PC-9 (cell line): Measurements from ENCODE around the gene RMC1. TPM values are rescaled to one million over a fixed set of nuclear protein-coding genes. Genes with fewer than 3 reads are reported as not detected.

ENCODE experiments used
- BruUV-seq: library from RNA; stranded (reverse); fragments of 400-500 nt; replicated peaks from 2 replicates; lab custom pipeline; 2021; lab: Mats Ljungman, UMichigan
- CTCF ChIA-PET: fragments of 300-600 bp; sonication (Branson Sonifier 250); formaldehyde crosslinking; loops from one replicate; lab custom pipeline; 2022; ENCODE audit warnings: antibody characterized with exemption; lab: Charles Lee
- POLR2A ChIA-PET: fragments of 300-600 bp; sonication (Branson Sonifier 250); formaldehyde crosslinking; loops from one replicate; lab custom pipeline; 2022; ENCODE audit warnings: antibody characterized with exemption; ENCODE audit not compliant: unreplicated experiment; lab: Charles Lee
- DNase-seq, 2 experiments: peaks; one replicate each; pipeline versions ENCODE4 v3.0.0 to v3.0.0-alpha.2; 2015 to 2022; ENCODE audit warnings: mixed read lengths in 1 of 2
- H2AFZ ChIP-seq: fragments of 200-600 bp; sonication (generic); 2 replicates; pipeline ENCODE4 v1.8.1; 2017; ENCODE audit warnings: antibody characterized with exemption
- H3F3A ChIP-seq: fragments of 200-600 bp; sonication (generic); 2 replicates; pipeline ENCODE4 v1.8.1; 2017; ENCODE audit warnings: antibody characterized with exemption, mild to moderate bottlenecking, low read depth; ENCODE audit not compliant: insufficient read depth
- H3K27ac ChIP-seq: fragments of 200-600 bp; sonication (generic); 2 replicates; pipeline ENCODE4 v1.6.1; 2016; ENCODE audit warnings: mixed run types
- H3K27me3 ChIP-seq: fragments of 200-600 bp; sonication (generic); 2 replicates; pipeline ENCODE4 v1.6.1; 2016; ENCODE audit warnings: low read depth, mixed run types; ENCODE audit not compliant: insufficient read depth
- H3K36me3 ChIP-seq: fragments of 200-600 bp; sonication (generic); 2 replicates; pipeline ENCODE4 v1.6.1; 2016; ENCODE audit warnings: low read depth, mixed run types
- H3K4me1 ChIP-seq: fragments of 200-600 bp; sonication (generic); replicated peaks from 2 replicates; pipeline ENCODE4 v1.6.1; 2016; ENCODE audit warnings: mixed run types; ENCODE audit not compliant: insufficient read depth
- H3K4me2 ChIP-seq: fragments of 200-600 bp; sonication (generic); 2 replicates; pipeline ENCODE4 v1.6.1; 2017; ENCODE audit warnings: mixed run types
- H3K4me3 ChIP-seq: fragments of 200-600 bp; sonication (generic); 2 replicates; pipeline ENCODE4 v1.6.1; 2016; ENCODE audit warnings: mixed run types
- H3K79me2 ChIP-seq: fragments of 200-600 bp; sonication (generic); 2 replicates; pipeline ENCODE4 v1.6.1; 2017; ENCODE audit warnings: low read depth, mixed run types
- H3K9me2 ChIP-seq: fragments of 200-600 bp; sonication (generic); 2 replicates; pipeline ENCODE4 v1.8.1; 2017; ENCODE audit warnings: mild to moderate bottlenecking; ENCODE audit not compliant: insufficient read depth
- H3K9me3 ChIP-seq: fragments of 200-600 bp; sonication (generic); 2 replicates; pipeline ENCODE4 v1.8.1; 2016; ENCODE audit warnings: low read depth; ENCODE audit not compliant: insufficient read depth
- H4K20me1 ChIP-seq: fragments of 200-600 bp; sonication (generic); 2 replicates; pipeline ENCODE4 v1.8.1; 2017; ENCODE audit not compliant: insufficient read depth
- CTCF ChIP-seq: fragments of 200-600 bp; sonication (generic); conservative IDR thresholded peaks from 2 replicates; pipeline ENCODE4 v1.6.1; 2017; ENCODE audit warnings: mixed run types, antibody characterized with exemption, mild to moderate bottlenecking, moderate library complexity
- EZH2 ChIP-seq: fragments of 200-600 bp; sonication (generic); IDR thresholded peaks from 2 replicates; pipeline ENCODE4 v1.8.0; 2017; ENCODE audit warnings: antibody characterized with exemption, low read depth
- intact Hi-C: fragments of 100-400 bp; cut with micrococcal nuclease; formaldehyde crosslinking; loops from one replicate; pipeline ENCODE4 v1.10.0; 2022; ENCODE audit not compliant: unreplicated experiment
- total RNA-seq: library from RNA; stranded (reverse); gene quantifications from 2 replicates; pipeline ENCODE4 v1.2.3, GENCODE V29; 2021

The RMC1 gene
- total RNA-seq, 1 experiment from 2014 or later = 19.6 TPM

DNA sequence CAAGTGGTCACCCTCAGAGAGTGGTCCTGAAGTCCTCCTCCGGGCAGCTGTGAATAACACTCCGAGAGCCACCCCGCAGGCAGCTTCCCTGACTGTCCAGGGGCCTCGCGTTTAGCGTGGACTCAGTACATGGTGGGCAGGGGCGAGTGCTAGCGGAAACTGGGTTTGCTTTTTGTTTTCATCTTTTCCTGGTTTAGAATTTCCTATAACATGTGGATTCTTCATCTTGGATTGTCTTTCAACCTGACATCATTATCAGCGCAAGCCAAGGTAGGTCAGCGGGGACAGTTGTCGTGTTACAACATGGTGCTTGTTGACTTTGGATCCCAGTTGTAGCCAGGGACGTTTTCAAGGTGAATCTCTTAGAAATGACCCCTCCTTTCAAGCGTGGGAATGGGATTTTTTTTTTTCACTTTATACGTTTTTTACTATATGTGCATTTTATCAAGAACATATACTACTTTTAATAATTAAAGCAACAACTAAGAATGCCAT, 20.9 kb downstream of the RMC1 start:
- H2AFZ ChIP-seq = no peak overlapping the region
- H3K4me2 ChIP-seq = no peak overlapping the region
- no peaks in the 10 kb centered on the region for H4K20me1 ChIP-seq
- no peak overlapping the region for H3K4me3 ChIP-seq
- intact Hi-C loops = no loop called here
- peaks cover 7% of the 10 kb centered on the region for H3K4me1 ChIP-seq
- ChIA-PET POLR2A (no interaction called here), CTCF (no interaction called here)
- TF ChIP-seq CTCF = no peak
- no peak for TF ChIP-seq EZH2
- BruUV-seq = no TSS peak
- no peak overlapping the region for H3K27ac ChIP-seq
- H3K36me3 ChIP-seq = peaks cover 7% of the 10 kb centered on the region; the same call in 1 of the 2 replicates
- H3K9me3 ChIP-seq = no peaks in the 10 kb centered on the region
- DNase-seq = no peak
- no peaks in the 10 kb centered on the region for H3K79me2 ChIP-seq
- H3K9me2 ChIP-seq = no peaks in the 10 kb centered on the region
- no peaks in the 10 kb centered on the region for H3K27me3 ChIP-seq
- H3F3A ChIP-seq = peaks cover 10% of the 10 kb centered on the region

DNA sequence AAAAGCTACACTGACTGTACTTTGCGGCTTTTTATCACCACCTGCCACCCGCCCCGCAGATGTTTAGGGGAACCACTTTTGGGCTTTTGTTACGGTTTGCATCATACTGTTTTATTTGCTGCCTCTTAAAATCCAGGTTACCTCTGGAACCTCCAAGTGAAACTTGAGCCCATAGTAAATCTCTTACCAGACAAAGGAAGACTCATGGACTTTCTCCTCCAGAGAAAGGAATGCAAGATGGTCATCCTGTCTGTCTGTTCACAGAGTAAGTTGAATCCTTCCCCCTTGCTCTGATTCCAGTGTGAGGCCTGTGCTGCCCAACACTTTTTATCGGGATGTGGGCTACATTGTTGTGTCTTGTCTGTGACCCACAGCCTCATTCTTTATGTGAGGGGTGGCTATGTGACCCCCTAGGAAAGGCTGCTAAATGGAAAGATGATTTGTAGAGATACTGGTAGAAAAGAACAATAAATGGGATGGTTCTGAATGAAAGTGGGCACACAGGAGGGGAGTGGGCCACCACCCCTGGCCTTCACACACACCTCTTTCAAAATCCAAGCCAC, 23.3 kb downstream of the RMC1 start:
- H3K4me3 ChIP-seq = no peak overlapping the region
- no peak overlapping the region for H2AFZ ChIP-seq
- no peaks in the 10 kb centered on the region for H4K20me1 ChIP-seq
- POLR2A ChIA-PET = interaction anchor here (0.6 kb wide), 1 partner anchor 25 kb away, joined by 5 read pairs; no protein-coding TSS in a partner anchor
- no peak overlapping the region for H3K4me2 ChIP-seq
- H3K36me3 ChIP-seq = peaks cover 14% of the 10 kb centered on the region
- H3K27me3 ChIP-seq = no peaks in the 10 kb centered on the region
- DNase-seq = no peak
- H3K9me3 ChIP-seq = no peaks in the 10 kb centered on the region
- intact Hi-C loops = no loop called here
- no TSS peak for BruUV-seq
- H3K9me2 ChIP-seq = no peaks in the 10 kb centered on the region
- TF ChIP-seq CTCF (no peak), EZH2 (no peak)
- no peaks in the 10 kb centered on the region for H3K79me2 ChIP-seq
- H3K27ac ChIP-seq = no peak overlapping the region
- peaks cover 22% of the 10 kb centered on the region for H3K4me1 ChIP-seq
- CTCF ChIA-PET = interaction anchor here (0.7 kb wide), 1 partner anchor 15 kb away, joined by 5 read pairs; no protein-coding TSS in a partner anchor
- H3F3A ChIP-seq = peaks cover 22% of the 10 kb centered on the region

DNA sequence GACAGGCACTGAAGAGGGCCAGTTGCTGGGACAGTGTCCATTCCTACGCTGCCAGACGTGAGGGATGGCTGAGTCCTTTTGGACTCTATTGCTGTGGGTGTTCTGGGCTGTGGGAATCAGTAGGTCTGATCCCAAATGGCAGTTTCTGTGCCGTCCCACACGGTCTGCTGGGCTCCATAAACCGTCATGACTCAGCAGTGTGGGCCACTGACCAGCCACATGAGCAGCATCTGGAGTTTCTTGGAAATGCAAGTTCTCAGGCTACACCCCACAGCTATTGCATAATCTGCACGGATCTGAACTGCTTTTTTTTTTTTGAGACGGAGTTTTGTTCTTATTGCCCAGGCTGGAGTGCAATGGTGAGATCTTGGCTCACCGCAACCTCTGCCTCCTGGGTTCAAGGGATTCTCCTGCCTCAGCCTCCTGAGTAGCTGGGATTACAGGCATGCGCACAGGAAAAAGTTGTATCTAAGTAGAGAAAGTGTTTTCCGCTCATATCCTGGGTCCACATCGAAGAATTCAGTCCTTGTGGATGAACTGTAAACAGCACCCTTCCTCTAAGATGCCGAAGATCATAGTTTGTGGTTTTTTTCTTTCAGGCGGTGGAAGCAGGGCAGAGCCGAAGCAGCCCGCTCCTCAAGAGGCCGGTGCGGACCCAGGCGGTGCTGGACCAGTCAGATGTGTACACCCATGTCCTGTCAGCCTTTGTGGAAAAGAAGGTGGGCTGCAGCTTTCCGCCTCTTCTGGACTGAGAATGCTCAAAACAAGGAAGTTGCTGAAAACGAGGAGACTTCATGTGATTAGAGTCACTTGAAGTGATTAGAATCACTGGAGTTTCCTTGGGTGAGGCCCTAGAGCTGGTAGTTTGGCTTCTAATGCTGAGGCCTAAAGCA, 25.5 kb downstream of the RMC1 start:
- Histone ChIP-seq H4K20me1 (no peaks in the 10 kb centered on the region), H2AFZ (no peak overlapping the region), H3K9me3 (no peaks in the 10 kb centered on the region), H3K79me2 (no peaks in the 10 kb centered on the region), H3K36me3 (peaks cover 14% of the 10 kb centered on the region), H3K9me2 (no peaks in the 10 kb centered on the region), H3K27me3 (no peaks in the 10 kb centered on the region), H3K4me2 (peak overlapping the region; percentile 56), H3K4me1 (peaks cover 22% of the 10 kb centered on the region), H3K27ac (peak overlapping the region; percentile 85), H3F3A (peaks cover 22% of the 10 kb centered on the region), H3K4me3 (no peak overlapping the region)
- TF ChIP-seq CTCF = no peak
- no peak for TF ChIP-seq EZH2
- DNase-seq = no peak
- ChIA-PET CTCF (no interaction called here), POLR2A (interaction anchor here (0.5 kb wide), 1 partner anchor 611 kb away, joined by 8 read pairs; no protein-coding TSS in a partner anchor)
- intact Hi-C loops = no loop called here
- no TSS peak for BruUV-seq
